PC-9 (cell line): ENCODE results near the gene ZNF766.

Experiments used
- EZH2 ChIP-seq: fragments of 200-600 bp; sonication (generic); IDR thresholded peaks from 2 replicates; pipeline ENCODE4 v1.8.0; 2017; ENCODE audit warnings: antibody characterized with exemption, low read depth
- TF ChIP-seq, protein P1 (sequence below): fragments of 200-600 bp; sonication (generic); conservative IDR thresholded peaks from 2 replicates; pipeline ENCODE4 v1.6.1; 2017; ENCODE audit warnings: mixed run types, antibody characterized with exemption, mild to moderate bottlenecking, moderate library complexity

DNA sequence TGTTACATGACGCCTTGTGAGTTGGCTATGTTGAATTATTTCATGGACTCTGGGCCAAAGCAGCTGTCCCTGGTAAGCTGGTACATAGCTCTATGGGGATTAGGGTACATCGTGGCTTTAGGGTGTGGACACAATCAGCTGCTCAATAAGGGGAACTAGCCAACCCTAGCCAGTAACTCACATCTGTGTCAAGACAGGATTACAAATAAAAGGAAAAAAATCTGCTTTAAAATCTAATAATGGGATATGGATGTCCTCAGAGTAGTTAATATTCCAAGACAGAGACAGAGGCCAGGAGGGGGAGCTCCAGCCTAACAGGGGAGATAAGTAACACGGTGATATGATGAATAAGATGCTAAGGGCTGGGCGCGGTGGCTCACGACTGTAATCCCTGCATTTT lies 21.1 kb upstream of the ZNF766 start:
- TF ChIP-seq, protein P1, sequence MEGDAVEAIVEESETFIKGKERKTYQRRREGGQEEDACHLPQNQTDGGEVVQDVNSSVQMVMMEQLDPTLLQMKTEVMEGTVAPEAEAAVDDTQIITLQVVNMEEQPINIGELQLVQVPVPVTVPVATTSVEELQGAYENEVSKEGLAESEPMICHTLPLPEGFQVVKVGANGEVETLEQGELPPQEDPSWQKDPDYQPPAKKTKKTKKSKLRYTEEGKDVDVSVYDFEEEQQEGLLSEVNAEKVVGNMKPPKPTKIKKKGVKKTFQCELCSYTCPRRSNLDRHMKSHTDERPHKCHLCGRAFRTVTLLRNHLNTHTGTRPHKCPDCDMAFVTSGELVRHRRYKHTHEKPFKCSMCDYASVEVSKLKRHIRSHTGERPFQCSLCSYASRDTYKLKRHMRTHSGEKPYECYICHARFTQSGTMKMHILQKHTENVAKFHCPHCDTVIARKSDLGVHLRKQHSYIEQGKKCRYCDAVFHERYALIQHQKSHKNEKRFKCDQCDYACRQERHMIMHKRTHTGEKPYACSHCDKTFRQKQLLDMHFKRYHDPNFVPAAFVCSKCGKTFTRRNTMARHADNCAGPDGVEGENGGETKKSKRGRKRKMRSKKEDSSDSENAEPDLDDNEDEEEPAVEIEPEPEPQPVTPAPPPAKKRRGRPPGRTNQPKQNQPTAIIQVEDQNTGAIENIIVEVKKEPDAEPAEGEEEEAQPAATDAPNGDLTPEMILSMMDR = peak; percentile 66
- TF ChIP-seq EZH2 = no peak
